AG10803 (cell line): ENCODE results near the gene OBP2B.
"Not testable (repeated sequence)": the region's sequence is repeated elsewhere in the genome, so short reads cannot be mapped to it uniquely, and the experiment has no call there.

Experiments used
- DNase-seq: peaks from one replicate; pipeline ENCODE4 v3.0.0; 2010; ENCODE audit warnings: low read depth
- H3K4me3 ChIP-seq: 2 replicates; pipeline ENCODE4 v1.5.1; 2011; ENCODE audit warnings: mild to moderate bottlenecking, low read length, control low read depth
- TF ChIP-seq, protein P1 (sequence below): conservative IDR thresholded peaks from 2 replicates; pipeline ENCODE4 v1.5.1; 2011; ENCODE audit warnings: mild to moderate bottlenecking, low read length, control low read depth, inconsistent platforms

Gene OBP2B

DNA sequence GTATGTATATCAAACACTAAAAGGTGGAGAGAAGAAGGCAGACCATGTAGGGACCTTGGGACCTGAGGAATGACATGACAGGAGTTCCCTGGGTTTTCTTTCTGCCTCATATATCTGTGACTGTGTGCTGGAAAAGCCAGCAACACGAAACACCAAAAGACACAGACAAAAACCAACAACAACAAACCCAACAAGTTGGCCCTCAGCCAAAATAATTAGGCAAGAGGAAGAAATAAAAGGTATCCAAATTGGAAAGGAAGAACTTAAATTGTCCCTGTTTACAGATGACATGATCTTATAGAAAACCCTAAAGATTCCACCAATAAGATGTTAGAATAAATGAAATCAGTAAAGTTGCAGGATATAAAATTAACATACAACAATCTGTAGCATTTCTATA, 44.2 kb upstream of the OBP2B start:
- TF ChIP-seq, protein P1, sequence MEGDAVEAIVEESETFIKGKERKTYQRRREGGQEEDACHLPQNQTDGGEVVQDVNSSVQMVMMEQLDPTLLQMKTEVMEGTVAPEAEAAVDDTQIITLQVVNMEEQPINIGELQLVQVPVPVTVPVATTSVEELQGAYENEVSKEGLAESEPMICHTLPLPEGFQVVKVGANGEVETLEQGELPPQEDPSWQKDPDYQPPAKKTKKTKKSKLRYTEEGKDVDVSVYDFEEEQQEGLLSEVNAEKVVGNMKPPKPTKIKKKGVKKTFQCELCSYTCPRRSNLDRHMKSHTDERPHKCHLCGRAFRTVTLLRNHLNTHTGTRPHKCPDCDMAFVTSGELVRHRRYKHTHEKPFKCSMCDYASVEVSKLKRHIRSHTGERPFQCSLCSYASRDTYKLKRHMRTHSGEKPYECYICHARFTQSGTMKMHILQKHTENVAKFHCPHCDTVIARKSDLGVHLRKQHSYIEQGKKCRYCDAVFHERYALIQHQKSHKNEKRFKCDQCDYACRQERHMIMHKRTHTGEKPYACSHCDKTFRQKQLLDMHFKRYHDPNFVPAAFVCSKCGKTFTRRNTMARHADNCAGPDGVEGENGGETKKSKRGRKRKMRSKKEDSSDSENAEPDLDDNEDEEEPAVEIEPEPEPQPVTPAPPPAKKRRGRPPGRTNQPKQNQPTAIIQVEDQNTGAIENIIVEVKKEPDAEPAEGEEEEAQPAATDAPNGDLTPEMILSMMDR: no peak
- no peak for DNase-seq
- H3K4me3 ChIP-seq: no peak overlapping the region

DNA sequence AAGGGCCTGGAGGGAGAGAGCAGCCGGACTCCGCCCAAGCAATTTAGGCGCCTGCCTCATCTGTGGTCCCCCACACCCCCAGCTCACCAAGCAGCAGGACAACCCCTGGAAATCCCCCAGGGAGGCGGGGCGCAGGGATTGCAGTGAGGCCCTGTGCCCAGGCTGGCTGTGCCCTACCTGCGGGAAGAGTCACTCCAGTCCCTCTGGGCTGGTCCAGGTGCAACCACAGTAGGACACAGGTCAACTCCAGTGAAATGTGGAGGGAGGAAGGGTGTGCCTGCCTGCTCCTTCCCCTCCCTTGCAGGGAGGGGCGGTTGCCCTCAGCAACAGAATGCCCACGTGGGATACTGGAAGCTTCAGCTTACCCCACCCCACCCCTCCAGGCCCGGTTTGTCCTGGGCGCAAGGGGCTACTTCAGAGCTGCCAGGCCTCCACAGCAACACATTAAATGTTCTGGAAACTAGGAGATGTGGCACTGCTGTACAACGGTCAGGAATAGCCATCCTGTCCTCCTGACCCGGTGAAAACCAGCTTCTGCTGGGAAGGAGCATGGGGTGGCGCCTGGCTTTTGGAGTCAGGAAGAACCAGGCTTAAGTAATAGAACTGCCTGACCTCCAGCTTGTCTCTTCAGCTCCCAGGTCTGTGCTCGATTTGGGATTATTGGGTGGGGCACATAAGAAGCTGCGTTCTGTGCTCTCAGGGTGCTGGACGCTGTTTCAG, 43.4 kb upstream of the OBP2B start:
- no peak for DNase-seq
- TF ChIP-seq, protein P1: no peak
- no peak overlapping the region for H3K4me3 ChIP-seq

DNA sequence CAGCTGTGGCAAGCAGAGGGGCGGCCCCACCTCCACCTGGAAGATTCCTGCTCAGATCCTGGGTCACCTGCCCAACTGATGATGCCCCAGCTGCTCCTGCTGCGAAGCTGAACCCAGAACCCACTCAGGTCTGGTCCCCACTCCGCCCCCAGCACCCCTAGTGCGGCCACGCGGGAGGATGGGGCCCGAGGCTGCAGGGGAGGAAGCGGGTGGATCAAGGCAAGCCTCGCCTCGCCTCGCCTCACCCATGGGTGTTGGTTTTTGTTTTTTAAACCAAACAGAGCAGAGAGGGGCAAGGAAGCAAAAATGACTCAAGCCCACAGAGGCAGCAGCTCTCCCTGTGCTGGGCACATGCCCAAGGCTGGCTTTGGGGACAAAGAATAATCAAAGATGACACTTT, 42.7 kb upstream of the OBP2B start:
- no peak overlapping the region for H3K4me3 ChIP-seq
- TF ChIP-seq, protein P1: no peak
- DNase-seq: no peak

DNA sequence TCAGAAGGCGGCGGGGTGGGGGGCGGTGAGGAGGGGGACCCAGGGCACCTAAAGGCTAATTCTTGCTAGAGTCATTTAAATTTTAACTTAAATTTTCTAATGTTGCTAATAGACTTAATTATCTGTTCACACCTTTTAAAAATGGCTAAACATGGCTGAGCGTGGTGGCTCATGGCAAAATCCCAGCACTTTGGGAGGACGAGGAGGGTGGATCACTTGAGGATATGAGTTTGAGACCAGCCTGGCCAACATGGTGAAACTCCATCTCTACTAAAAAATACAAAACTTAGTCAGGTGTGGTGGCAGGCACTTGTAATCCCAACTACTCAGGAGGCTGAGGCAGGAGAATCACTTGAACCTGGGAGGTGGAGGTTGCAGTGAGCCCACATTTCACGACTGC, 42.2 kb upstream of the OBP2B start:
- not testable (repeated sequence) for H3K4me3 ChIP-seq, DNase-seq

DNA sequence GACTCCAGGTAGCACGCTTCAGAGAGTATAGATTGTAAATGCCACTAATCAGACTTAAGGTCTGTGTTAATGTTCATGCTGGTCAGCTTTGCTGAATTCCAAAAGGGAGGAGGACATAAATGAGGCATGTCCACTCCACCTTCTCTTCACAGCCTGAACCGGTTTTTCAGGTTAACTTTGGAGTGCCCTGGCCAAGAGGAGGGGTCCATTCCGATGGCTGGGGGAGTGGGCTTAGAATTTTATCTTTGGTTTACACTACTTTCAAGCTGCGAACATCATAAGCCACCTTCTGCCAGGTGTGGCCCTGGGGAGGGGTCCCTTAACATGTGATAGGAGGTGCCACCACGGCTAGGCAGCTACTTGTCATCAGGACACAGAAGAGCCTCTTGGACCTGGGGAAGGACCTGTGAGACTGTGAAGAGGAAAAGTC, 41.7 kb upstream of the OBP2B start:
- TF ChIP-seq, protein P1: no peak
- DNase-seq: no peak
- H3K4me3 ChIP-seq: no peak overlapping the region

DNA sequence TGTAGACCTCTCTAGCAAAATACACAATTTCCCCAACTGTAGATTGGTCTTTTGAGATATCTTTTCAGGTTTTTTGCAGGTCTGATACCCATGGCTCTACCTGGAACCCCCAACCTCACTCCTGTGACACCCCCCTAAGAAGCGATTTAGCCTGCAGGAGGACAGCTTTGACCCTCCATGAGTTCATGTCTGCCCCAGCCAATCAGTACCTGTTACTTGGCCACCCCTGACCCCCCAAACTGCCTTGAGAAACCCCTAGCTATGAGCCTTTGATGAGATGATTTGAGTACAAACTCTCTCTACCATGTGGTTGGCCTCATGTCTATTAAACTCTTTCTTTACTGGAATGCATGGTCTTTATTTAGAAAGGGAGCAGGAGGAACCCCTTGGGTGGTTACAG, 40.3 kb upstream of the OBP2B start:
- TF ChIP-seq, protein P1: no peak
- no peak for DNase-seq
- H3K4me3 ChIP-seq: no peak overlapping the region

DNA sequence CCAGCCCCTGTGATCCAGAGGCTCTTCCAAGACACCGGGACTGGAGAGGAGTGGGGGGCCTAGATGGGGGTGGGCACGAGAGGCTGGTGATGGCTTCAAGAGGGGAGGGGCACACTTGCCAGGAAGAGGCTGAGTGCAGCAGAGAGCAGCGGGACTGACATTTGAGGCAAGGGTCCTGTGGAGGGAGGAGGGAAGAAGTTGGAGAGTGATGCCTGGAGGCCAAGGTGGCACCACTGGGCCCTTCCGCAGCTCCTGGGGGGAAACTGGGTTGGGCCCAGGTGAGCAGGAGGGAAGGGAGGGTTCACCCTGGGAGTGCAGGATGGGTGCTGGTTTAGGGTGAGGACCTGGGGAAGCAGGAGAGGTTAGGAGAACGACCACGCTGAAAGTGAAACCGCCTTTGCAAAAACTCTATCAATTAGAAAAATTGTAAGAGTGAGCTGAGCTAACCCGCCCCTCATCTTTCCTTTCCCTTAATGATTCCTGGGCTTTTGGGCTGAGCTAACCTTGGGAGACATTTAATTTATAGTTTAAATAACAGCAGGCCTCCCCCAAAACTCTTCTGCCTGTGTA, 39.8 kb upstream of the OBP2B start:
- no peak for DNase-seq
- TF ChIP-seq, protein P1: no peak
- no peak overlapping the region for H3K4me3 ChIP-seq

DNA sequence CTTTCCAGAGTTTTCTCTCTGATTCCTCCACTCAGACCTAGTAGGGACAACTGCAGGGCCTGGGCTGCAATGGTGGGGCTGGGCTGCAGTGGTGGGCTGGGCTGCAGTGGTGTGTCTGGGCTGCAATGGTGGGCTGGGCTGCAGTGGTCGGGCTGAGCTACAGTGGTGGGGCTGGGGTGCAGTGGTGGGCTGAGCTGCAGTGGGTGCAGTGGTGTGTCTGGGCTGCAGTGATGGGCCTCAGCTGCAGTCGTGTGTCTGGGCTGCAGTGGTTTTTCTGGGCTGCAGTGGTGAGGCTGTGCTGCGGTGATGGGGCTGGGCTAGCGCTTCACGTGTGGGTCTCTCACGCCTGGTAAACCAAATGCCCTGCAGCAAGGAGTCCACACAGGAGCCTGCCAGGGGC, 38.6 kb upstream of the OBP2B start:
- TF ChIP-seq, protein P1: no peak
- H3K4me3 ChIP-seq: no peak overlapping the region
- no peak for DNase-seq
